Activated CD4-positive, alpha-beta T cell treated with anti-CD3 and anti-CD28 coated beads, Interleukin-2, amount 50 U/mL, for 24 hours (primary cell): ENCODE results near the gene GBP2.

Source experiments
- DNase-seq, 2 donors: peaks; one replicate each; pipeline ENCODE4 v3.0.0-alpha.2; 2020; ENCODE audit warnings: low read depth in 1 of 2, low spot score in 1 of 2

GBP2 gene

GRCh38 chr1:89065079-89065868 is 60.6 kb downstream of the GBP2 start, which contains the start of gene GBP1:
TSS of gene GBP1 (minus strand) at chr1:89065208. CDS start at chr1:89063234, 1,974 bp downstream.
- no peak for DNase-seq

- DNase-seq = no peak
Observed at GRCh38 chr1:89064632-89065031, 61.3 kb downstream of the GBP2 start.

GRCh38 chr1:89063094-89063493 is 62.8 kb downstream of the GBP2 start:
- no peak for DNase-seq

- no peak for DNase-seq
Observed at GRCh38 chr1:89060091-89060490, 65.8 kb downstream of the GBP2 start.
